H1 (cell line): ENCODE measurements around the gene SPATA25. TPM values are rescaled to one million over a fixed set of nuclear protein-coding genes. Genes with fewer than 3 reads are reported as not detected.

Source experiments
- BRCA1 ChIP-seq: IDR thresholded peaks from 2 replicates; pipeline ENCODE4 v1.6.1; 2012; ENCODE audit warnings: low read depth, low read length, improper control_type of control experiment
- CHD2 ChIP-seq: IDR thresholded peaks from 2 replicates; pipeline ENCODE4 v1.6.1; 2012; ENCODE audit warnings: low read length, improper control_type of control experiment
- CHD7 ChIP-seq: fragments of 300-600 bp; sonication (generic); IDR thresholded peaks from 2 replicates; pipeline ENCODE4 v1.7.1; 2012; ENCODE audit warnings: low read length, moderate library complexity, mild to moderate bottlenecking, inconsistent platforms; ENCODE audit not compliant: insufficient replicate concordance
- GABPA ChIP-seq: IDR thresholded peaks from 2 replicates; pipeline ENCODE4 v1.6.1; 2011; ENCODE audit warnings: mild to moderate bottlenecking, low read length, moderate library complexity, borderline replicate concordance; ENCODE audit not compliant: insufficient read depth
- GTF2F1 ChIP-seq: IDR thresholded peaks from 2 replicates; pipeline ENCODE4 v1.6.1; 2012; ENCODE audit warnings: low read depth, low read length, improper control_type of control experiment, borderline replicate concordance
- HDAC6 ChIP-seq: IDR thresholded peaks from one replicate; pipeline ENCODE4 v1.7.1; 2012; ENCODE audit warnings: low read depth, mild to moderate bottlenecking, inconsistent platforms, low read length, moderate library complexity
- RAD21 ChIP-seq, 2 experiments: IDR thresholded peaks in 1 of 2; conservative IDR thresholded peaks in 1 of 2; 2 replicates each; pipeline ENCODE4 v1.6.1; 2011; ENCODE audit warnings: low read depth in 2 of 2, low read length in 2 of 2, improper control_type of control experiment in 1 of 2, inconsistent platforms in 1 of 2, mild to moderate bottlenecking in 1 of 2, moderate library complexity in 1 of 2
- SIRT6 ChIP-seq: IDR thresholded peaks from one replicate; pipeline ENCODE4 v1.7.1; 2012; ENCODE audit warnings: low read length, inconsistent platforms
- polyA plus RNA-seq, 7 experiments: library from polyadenylated mRNA; depleted of rRNA in 3 of 7; stranded (reverse) in 5 of 7; unstranded in 2 of 7; fragments of >200 nt in 5 of 7; fragments of 200-250 nt in 2 of 7; gene quantifications; 1 replicate in 5 of 7; 2 replicates in 1 of 7; 4 replicates in 1 of 7; pipeline versions ENCODE4 v1.2.1 to v1.2.3, GENCODE V29; 2011 to 2013; ENCODE audit warnings: missing spikeins in 2 of 7, mixed read lengths in 2 of 7
- total RNA-seq: library from RNA; stranded (reverse); fragmentation: NEBNext Ultra II Directional; extraction: Animal tissue kit (Norgen Biotek cat#: 25700); gene quantifications from 2 replicates; pipeline ENCODE4 v1.2.1, GENCODE V29; 2021

Gene SPATA25
- total and polyA plus RNA-seq, 2 of the 8 experiments (the other 6 are each of a cell fraction or from before 2014, with no cell fraction given) = 2.0 to 3.0 TPM

DNA sequence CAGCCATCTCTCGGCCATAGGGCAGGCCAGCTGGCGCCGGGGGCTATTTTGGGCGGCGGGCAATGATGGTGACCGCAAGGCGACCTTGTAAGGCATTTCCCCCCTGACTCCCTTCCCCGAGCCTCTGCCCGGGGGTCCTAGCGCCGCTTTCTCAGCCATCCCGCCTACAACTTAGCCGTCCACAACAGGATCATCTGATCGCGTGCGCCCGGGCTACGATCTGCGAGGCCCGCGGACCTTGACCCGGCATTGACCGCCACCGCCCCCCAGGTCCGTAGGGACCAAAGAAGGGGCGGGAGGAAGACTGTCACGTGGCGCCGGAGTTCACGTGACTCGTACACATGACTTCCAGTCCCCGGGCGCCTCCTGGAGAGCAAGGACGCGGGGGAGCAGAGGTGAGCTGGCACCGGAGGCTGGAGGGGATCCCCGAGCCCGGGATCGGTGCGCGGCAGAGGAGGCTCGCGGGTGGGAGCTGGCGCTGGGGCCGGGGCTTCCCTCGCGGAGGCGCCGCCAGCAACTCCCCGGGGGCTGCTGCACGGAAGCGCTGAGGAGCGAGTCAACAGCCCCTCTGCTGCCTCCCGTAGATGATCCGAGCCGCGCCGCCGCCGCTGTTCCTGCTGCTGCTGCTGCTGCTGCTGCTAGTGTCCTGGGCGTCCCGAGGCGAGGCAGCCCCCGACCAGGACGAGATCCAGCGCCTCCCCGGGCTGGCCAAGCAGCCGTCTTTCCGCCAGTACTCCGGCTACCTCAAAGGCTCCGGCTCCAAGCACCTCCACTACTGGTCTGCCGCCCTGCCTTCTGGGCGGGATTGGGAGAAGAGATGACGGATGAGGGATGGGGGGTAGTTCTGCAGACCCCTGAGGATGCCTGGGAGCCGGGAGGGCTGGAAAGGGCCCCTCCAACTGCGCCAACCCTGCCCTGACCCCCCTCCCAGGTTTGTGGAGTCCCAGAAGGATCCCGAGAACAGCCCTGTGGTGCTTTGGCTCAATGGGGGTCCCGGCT lies 3.9 kb upstream of the SPATA25 start, which contains the start of the genes CTSA and NEURL2 (continued):
- TF ChIP-seq CHD7 (no peak), RAD21 (IDR thresholded peaks at IDR 0.05 in 1 of 2, conservative IDR thresholded peaks at IDR 0.05 in 1 of 2; ENCODE audit: low read depth in 2 of 2, low read length in 2 of 2) (peak in 1 of 2 experiments; percentile 1; a peak in 1 of 4 replicates), GTF2F1 (peak; percentile 43; the same call in 1 of the 2 replicates), SIRT6 (no peak), HDAC6 (no peak), CHD2 (peak; percentile 51; the same call in 1 of the 2 replicates), BRCA1 (no peak), GABPA (no peak)
